HG03521 (cell line): ENCODE measurements around the gene FAM114A1.

Experiments used
- ATAC-seq: cut with Tn5 transposase; IDR thresholded peaks from one replicate; pipeline ENCODE4 v1.9.1; 2021; ENCODE audit warnings: mild to moderate bottlenecking, moderate library complexity; ENCODE audit not compliant: unreplicated experiment

Gene FAM114A1

GRCh38 chr4:38867478-38868058 is at the start of gene FAM114A1:
TSS of gene FAM114A1 (plus strand) at chr4:38867806. CDS start at chr4:38878079, 10,273 bp downstream.
- ATAC-seq, result peak; percentile 89

- no peak for ATAC-seq
These were observed 49.1 kb upstream of the FAM114A1 start for GRCh38 chr4:38818441-38818976.

DNA sequence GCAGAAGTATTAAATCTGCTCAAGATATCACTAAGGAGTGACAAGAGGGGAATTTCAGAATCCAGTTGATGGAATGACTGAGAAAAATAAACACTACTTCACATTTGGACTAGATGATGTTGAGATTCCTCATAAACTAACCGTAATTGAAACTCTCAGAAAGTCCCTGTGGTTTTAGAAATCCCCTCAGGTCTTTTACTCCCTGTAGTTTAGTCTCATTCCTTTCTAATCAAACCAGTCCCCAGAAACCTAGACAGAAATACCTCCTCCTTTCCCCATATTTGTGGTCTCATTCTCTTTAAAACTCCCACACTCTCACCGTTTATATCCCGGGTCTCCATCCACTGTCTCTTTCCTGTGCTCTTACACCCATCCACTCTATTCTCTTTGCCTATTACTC is 48.0 kb upstream of the FAM114A1 start:
- no peak for ATAC-seq

- ATAC-seq, result peak; percentile 61
These were observed 47.1 kb upstream of the FAM114A1 start for GRCh38 chr4:38820329-38821061.

DNA sequence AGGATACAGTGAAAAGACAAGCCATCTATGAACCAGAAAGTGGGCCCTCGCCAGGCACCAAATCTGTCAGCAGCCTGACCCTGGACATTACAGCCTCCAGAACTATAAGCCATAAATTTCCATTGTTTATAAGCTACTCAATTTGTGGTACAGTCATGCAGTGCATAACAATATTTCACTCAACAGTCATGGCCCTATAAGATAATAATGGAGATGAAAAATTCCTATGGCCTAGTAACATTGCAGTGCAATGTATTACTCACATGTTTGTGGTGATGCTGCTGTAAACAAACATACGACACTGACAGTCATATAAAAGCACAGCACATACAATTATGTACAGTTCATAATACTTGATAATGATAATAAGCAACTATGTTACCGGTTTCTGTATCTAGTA is 45.9 kb upstream of the FAM114A1 start:
- no peak for ATAC-seq

- ATAC-seq, result no peak
These were observed 44.8 kb upstream of the FAM114A1 start for GRCh38 chr4:38822748-38823303.

- ATAC-seq, result no peak
These were observed 43.8 kb upstream of the FAM114A1 start for GRCh38 chr4:38823766-38824165.

- ATAC-seq, result no peak
These were observed 38.4 kb upstream of the FAM114A1 start for GRCh38 chr4:38829237-38829636.

DNA sequence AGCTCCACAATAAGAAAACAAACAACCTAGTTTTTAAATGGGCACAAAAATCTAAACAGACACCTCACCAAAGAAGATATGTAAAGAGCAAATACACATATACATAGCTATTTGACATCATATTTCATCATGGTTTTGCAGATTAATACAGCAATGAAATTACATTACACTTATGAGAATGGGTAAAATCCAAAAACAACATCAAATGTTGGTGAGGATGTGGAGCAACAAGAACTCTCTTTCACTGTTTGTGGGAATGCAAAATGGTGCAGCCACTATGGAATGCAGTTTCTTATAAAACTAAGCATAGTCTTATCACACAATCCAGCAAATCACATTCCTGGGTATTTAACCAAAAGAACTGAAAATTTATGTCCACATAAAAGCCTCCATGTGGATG is 36.0 kb upstream of the FAM114A1 start:
- ATAC-seq, result no peak

GRCh38 chr4:38832206-38832605 is 35.4 kb upstream of the FAM114A1 start:
- no peak for ATAC-seq

DNA sequence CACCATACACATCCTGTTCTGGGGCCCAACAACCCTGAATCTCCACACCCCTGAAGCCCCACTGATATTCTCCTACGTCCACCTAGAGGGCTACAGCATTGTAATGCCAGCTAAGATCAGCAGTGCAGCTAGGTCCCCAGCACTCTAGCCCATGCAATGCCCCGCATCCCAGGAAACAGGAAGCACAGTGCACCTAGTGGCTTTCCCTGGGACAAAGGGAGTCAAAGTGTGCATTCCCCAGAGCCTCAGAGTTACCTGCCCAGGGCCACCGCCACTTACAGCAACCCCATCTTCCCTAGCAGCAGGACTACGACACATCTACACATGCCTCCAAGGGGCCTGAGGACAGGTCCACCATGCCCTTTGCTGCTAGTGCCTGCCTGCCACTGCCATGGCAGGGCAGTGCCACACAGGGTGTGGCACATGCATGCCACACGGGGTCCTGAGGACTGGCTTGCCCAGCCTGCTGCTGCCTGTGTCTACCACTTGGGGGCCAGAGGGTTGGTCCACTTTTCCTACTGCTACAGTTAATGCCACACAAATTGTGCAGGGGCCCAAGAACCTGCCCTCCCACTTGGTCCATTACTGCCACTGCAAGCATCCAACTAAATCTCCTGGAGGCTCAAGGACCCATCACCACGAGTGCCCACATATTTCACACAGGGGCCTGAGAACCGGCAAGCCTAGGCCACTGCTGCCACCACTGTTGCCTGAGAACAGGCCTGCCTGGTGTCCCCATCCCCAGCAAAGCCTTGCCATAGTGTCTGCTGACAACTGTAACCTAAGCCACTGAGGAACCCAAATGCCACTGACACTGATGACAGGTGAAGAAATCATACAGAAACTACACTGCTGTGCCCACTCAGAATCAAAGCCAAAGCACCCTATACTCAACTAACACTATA is 34.7 kb upstream of the FAM114A1 start:
- ATAC-seq, result no peak

DNA sequence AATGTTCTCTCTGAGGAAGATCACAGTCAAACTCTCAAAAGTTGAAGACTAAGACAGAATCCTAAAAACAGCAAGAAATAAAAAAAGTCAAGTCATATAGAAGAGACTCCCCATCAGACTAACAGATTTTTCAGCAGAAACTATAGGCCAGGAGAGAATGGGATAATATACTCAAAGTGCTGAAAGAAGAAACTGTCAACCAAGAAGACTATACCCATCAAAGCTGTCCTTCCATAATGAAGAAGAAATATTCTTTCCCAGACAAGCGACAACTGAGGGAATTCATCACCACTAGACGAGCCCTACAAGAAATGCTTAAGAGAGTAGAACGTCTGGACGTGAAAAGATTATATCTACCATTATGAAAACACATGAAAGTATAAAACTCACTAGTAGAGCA is 33.0 kb upstream of the FAM114A1 start:
- ATAC-seq, result no peak

DNA sequence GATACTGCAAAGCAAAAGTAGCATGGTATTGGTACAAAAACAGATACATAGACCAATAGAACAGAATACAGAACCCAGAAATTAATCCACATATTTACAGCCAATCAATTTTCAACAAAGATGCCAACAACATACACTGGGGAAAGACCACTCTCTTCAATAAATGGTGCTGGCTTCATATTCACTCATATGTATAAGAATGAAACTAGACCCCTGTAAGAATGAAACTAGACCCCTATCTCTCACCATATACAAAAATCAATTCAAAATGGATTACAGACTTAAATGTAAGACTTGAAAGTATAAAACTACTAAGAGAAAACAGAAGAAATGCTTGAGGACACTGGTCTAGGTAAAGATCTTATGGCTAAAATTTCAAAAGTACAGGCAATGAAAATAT is 30.3 kb upstream of the FAM114A1 start:
- no peak for ATAC-seq

DNA sequence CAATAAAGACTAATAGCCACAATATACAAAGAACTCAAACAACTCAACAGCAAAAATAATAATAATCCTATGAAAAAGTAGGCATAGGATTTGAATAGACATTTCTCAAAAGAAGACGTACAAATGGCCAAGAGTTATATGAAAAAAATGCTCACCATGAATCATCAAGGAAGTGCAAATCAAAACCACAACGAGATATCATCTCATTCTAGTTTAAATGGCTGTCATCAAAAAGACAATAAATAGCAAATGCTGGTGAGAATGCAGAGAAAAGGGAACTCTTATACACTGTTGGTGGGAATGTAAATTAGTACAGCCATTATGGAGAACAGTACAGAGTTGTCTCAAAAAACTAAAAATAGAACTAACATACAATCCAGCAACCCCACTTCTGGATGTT is 29.8 kb upstream of the FAM114A1 start:
- ATAC-seq, result no peak

DNA sequence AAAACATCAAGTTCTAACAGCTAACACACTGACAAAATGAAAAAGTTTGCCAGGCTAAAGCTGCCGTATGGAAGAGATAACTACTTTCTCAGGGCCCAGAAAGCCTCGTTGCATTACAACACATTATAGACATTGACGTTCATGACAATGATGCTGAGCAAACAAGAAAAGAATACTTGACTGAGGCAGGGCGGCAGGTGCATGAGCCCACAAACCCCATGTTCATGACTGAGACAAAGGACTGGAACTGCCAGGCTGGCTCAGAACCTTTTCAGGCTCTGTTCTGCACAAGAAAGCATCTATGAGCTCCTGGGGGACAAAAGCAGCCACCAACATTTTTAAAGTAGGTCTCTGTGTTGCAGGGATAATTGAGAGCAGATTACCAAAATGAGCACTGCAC is 24.6 kb upstream of the FAM114A1 start:
- no peak for ATAC-seq

DNA sequence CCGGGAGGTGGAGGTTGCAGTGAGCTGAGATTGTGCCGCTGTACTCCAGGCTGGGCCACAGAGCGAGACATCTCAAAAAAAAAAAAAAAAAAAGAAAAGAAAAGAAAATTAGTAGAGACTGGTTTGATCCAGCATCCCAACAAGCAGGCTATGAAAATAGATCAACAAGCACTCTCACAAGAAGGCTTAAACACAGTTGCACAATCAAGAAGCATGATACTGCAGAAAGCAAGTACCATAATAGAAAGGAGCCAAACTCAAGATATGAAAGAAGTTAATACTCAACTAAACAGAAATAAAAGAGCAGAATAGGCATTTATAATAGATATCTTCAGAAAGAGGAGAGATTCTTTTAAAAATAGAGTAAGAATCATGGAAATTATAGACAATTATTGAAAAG is 21.6 kb upstream of the FAM114A1 start:
- ATAC-seq, result no peak

DNA sequence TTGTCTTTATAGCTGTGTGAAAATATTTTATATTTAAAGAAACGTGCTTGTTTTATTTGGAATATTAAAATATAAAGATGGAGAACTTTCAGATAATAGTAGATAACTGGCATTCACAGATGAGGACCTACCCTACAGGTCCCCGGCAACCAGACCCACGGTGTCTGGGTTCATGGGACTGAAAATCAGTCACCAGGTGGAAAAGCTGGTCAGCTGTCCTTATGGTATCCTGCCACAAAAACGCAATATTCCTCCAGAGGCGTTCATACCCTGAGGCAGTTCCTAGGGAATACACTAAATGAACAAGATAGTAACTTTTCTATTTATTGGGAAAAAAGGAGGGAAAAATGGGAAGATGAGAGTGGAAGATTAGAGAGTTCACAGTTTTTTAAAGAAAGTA is 12.1 kb upstream of the FAM114A1 start:
- ATAC-seq, result no peak

GRCh38 chr4:38856046-38856445 is 11.6 kb upstream of the FAM114A1 start:
- no peak for ATAC-seq

DNA sequence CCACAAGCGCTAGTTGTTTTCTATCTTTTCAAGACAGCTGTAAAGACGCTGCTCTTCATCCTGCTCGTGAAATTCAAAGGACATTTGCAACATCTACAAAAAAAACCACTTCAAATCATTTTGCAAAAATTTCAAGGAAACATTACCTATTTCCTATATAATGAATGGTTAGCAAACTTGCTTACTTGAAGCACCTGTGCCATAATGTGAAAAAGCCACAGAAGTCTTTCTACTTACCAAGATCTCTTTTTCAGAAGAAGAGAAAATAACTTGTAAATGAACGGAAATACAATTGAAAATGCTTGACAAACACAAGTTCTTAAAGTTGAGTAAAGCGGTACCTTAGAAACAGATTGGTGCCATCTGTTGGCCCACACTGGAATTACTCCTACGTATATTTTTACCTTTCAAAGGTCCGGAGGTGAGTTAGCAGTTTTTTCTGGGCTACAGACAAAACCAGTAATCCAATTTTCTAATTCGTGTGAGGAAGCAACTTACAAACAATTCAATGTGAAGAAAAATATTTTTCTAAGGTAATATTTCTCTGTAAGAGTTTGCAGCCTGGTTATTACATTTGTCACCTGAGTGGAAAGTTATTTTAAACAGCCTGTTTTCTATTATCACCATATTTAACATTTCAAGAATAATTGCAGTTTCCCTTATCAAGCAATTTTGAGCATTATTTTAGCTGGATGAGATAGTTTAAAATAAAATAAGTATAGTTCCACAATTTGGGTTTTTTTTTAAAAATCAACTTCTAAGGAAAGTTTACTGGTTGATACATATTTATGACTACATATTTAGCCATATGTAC is 10.9 kb upstream of the FAM114A1 start, which contains the start of gene TLR6:
Gene TLR6, minus strand, starts transcription at position 294 of the 814 bp plus-strand sequence. CDS start 27,344 bp downstream, outside the sequence.
- peak; percentile 46 for ATAC-seq
